ENCODE results near the gene XPNPEP3.
"Not testable (repeated sequence)": the region's sequence is repeated elsewhere in the genome, so short reads cannot be mapped to it uniquely, and the experiment has no call there.

XPNPEP3 gene

DNA sequence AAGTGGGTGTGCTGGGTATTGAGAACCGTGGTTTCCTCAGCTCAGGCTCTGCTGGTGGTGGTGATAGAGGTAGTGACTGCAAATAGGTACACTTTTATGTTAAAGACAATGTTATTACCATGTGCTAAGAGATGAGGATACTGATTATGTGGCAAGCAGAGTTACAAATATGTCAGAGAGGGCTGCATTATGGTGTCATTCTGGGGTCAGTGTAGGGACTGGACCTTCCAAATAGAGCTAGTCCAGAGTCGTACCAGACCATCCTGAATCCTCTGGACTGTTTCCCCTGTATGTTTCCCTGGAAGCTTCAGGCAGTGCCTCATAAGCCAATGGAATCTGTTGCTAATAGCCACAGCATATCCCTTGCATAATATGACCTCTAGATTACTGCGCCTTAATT is 5.1 kb downstream of the XPNPEP3 start, which contains the start of gene DNAJB7:
TSS of gene DNAJB7 (minus strand) at position 101 of the 400 bp plus-strand sequence. CDS start 119 bp downstream, outside the sequence.
- DNase-seq = no peak

DNA sequence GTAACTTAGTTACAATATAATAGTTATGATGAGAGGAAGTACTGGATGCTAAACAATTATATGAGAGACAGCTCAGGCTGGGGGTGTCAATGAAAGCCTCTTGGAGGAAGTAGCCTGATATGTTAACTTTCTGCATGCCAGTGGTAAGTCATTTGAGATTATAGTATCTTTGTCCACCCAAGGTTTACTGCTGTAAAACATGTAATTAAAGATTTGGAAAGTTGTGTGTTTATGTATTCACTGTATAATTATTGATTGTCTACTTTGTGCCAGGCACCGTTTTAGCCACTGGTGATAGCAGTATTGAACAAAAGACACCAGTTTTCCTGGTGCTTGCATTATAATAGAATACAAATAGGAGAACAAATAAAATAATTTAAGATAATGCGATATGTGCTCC is 5.6 kb downstream of the XPNPEP3 start:
- no peak for DNase-seq

DNA sequence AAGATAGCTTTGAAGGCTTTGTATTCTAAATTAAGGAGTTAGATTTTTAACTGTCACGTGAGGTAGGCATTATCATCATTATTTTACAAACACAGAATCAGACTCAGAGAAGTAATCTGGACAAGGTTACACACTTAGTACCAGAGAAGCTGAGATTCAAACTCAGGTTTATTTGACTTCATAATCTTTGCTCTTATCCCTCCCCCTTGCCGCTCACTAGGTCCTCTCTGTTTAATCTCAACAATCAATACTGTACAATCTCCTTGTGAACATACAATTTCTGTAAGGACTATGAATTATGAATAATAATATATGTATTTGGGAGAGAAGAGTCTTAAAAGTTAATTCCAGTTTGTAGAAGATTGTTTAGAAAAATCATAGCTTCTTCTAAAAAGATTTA is 10.2 kb downstream of the XPNPEP3 start:
- no peak for DNase-seq

DNA sequence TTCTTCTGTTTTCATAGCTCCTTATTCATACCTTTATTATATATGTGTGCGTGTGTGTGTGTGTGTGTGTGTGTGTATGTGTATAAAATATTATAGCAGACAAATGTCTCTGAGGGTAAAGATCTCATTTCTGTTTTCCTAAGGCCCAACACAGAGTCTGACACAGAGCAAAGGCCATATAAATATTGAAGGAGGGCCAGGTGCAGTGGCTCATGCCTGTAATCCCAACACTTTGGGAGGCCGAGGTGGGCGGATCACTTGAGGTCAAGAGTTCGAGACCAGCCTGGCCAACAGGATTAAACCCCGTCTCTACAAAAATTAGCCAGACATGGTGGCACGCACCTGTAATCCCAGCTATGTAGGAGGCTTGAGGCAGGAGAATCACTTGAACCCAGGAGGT is 11.4 kb downstream of the XPNPEP3 start:
- not testable (repeated sequence) for DNase-seq

DNA sequence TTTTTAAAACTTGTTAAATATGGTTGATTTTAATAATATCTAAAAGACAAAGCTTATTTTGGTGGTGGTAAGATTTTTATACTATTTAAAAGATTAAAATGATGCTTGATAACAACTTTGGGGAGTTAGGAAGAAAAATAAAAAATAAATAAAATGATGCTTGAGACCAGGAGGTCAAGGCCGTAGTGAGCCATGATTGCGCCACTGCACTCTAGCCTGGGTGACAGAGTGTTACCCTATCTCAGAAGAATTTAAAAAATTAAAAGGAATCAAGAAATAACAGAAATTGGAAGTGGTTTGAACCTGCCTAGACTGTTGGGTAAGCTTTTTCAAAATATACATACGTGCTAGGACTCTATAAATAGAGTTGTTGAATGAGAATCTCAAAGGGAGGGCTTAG is 17.1 kb downstream of the XPNPEP3 start:
- DNase-seq = no peak

DNA sequence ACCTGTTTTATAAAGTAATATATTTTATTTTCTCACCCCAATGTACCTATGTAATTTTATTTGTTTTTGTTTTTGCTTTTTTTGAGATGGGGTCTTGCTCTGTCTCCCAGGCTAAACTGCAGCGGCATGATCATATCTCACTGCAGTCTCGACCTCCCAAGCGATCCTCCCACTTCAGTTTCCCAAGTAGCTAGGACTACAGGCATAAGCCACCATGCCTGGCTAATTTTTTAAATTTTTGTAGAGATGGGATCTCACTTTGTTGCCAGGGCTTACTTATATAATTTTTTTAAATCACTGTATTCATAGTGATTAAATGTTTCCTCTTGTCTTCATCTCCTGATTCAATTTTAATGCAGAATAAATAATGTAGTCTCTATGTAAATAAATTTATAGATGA is 18.2 kb downstream of the XPNPEP3 start:
- DNase-seq = no peak

DNA sequence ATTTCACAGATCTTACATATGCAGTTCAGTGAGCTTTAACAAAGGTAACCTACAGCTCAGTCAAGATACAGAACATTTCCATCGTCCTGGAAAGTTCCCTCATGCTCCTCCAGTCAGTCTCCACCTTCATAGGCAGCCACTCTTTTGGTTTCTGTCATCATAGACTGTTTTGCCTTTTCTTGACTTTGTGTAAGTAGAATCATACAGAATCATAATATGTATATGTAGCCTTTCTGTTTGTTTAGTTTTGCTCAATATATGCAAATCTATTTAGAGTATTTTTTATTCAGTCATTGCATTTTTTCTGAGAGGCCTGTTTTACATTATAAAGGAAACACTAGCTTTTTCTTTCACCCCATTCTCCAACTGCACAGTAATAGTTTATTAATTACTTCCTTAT is 20.0 kb downstream of the XPNPEP3 start:
- DNase-seq = no peak

DNA sequence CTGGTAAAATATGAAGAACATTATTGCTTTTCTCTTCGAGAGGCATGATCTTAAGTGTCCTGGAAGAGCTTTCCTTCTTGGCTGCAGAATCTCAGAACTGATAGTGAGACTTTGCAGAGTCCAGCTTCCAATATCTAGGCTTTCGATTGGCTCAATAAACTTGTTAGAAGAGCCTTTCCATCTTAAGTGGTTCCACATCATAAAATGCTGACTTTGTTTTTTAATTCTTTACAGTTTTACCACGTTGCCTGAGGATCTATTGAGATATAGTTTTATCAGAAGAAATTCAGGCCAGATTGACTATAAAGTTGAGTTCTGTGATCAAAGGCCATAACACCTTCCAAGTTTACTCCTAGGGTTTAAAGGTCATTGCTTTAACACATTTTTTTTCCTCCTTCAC is 20.5 kb downstream of the XPNPEP3 start:
- no peak for DNase-seq

DNA sequence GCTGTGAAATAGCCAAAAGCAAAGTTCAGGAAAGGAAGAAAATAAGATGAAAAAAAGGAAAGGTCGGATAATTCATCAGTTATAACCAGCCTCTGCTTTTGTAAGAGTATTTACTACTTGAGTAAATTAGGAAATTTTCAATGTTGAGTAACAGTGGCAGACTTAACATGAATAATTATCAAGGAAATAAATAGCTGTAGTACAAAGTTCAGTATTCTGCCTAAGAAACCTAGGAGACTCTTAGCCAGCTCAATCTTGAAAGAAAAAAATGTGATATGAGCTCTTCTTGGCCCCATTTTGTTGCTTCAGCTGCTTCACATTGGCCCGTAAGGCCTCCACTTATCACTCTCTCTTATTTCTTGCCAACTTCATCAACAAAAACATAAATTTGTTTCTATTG is 22.0 kb downstream of the XPNPEP3 start:
- DNase-seq = no peak

DNA sequence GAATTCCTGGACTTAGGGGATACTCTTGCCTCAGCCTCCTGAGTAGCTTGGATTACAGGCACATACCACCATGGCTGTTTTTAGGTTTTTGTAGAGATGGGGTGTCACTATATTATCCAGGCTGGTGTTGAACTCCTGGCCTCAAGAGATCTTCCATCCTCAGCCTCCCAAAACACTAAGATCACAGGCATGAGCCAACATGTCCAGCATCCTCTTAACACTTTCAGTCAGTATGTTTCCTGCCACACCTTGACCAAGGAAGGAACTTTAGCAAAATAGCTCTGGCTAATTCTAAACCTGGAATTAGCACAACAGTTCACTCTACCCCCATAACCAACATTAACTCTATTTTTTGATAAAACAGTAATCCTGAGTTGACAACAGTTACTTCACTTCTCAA is 32.2 kb downstream of the XPNPEP3 start:
- no peak for DNase-seq

DNA sequence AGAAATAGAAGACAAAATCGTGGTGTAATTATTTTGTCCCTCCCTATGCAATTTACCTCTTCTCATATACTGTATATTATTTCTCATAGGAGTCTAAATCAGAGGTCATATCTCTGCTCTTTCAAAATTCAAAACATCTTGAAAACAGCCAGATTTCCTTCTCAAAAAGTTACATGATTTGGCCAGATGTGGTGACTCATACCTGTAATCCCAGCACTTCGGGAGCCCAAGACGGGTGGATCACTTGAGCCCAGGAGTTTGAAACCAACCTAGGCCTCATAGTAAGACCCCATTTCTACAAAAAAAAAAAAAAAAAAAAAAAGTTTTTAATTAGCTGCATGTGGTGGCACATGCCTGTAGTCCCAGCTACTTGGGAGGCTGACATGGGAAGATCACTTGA is 33.9 kb downstream of the XPNPEP3 start:
- no peak for DNase-seq

DNA sequence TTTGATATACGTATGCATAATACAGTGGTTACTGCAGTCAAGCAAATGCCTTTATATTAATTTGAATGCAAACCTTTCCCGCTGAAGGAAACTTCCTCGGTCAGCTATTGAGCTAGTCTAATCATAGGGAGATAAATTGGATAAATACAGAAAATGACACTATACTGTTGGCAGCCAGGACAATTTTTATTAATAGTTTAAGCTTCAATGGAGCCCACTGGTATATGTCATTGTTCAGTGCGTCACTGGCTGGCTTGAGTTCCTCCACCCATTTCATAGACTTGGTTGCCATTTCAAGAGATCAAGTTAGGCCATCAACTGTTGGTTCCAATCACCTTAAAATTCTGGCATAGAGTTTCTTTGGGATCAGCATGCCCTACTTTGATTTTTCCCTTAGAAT is 37.5 kb downstream of the XPNPEP3 start:
- DNase-seq = no peak

DNA sequence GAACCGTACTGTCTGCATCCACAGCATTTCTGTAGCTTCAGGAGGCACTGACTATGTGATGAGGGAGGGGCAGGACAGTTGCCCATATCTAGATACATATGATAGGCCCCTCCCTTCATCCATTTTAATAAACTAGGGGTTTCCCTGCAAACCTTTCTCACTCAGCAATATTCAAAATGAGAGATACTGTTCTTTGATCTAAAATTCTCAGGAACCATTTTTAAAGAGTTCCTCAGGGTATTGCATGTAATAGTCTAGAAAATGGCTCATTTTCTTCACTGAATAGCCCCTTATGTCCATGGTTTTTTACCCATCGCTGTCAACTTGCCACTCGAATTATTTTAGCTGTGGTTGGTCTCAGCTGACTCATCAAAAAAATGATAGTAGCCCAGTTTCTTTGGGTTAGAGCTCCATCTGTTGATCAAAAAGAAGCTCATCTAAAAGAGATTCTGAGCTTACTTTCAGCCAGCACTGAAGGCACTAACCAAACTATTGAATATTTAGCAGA is 42.0 kb downstream of the XPNPEP3 start:
- peak; percentile 65 for DNase-seq

DNA sequence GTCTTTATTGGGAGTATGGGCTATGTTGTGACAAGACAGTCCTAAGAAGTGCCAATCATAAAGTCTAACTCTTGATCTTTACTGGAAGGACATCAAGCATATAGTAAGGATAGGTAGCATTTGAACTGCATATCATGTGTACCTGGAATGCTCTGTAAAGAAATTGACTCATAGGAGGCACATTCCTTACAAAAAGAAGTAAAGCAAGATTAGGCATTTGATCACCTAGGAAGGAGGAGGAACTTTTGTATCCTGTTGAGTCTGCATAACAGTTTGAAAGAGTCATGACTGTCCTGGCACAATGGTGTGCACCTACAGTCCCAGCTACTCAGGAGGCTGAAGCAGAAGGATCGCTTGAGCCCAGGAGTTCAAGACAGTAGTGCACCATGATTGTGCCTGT is 47.2 kb downstream of the XPNPEP3 start:
- DNase-seq = no peak

DNA sequence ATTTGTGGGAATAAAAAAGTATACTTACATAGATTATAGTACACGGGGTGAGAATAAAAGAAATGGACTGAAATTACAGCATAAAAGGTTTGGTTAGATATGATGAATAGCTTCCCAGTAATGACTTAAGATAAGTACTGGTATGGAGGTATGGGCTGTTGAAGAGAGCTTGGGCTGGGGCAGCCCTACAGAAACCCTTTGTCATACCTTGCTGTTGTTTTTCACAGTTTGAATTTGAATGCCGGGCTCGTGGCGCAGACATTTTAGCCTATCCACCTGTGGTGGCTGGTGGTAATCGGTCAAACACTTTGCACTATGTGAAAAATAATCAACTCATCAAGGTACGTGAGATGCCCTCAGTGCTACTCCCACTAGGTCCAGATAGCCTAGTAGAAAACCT is 51.9 kb downstream of the XPNPEP3 start:
- no peak for DNase-seq

DNA sequence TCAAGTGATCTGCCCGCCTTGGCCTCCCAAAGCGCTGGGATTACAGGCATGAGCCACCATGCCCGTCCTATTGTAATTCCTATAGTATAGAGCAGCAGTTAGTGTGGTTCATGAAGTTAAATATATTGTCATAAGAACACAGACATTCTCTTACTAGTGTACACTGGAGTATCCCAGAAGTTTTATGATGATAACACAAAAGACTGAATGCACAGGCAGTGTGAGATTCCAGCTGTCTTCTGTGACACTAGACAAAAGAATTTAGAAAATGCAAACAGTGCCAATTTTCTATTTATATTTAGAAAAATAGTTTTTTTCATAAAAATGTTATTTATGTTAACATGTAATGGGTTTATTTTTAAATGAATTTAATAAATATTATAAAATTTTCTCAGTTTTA is 54.8 kb downstream of the XPNPEP3 start:
- DNase-seq = no peak

DNA sequence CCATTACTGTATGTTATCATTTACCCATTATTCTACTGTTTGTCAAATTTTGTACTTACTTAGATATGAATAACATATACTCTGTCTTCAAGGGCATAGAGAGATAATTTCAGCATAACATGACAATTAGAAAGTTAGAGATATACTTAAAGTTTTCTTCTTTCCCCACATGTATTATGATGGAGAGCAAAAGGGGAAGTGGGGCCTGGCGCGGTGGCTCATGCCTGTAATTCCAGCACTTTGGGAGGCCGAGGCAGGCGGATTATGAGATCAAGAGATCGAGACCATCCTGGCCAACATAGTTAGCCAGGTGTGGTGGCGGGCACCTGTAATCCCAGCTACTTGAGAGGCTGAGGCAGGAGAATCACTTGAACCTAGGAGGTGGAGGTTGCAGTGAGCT is 56.0 kb downstream of the XPNPEP3 start:
- DNase-seq = not testable (repeated sequence)

DNA sequence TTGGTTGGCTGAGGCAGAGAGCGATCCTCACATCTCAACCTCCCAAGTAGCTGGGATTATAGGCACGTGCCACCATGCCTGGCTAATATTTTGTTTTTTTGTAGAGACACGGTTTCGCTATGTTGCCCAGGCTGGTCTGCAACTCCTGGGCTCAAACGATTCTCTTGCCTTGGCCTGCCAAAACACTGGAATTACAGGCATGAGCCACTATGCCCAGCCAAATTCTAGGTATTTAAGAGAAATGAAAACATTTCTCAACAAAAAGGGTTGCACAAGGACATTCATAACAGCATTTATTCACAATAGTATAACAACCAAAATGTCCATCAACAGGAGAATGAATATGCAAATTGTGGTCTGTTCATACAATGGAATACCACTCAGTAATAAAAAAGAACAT is 62.5 kb downstream of the XPNPEP3 start:
- DNase-seq = no peak

DNA sequence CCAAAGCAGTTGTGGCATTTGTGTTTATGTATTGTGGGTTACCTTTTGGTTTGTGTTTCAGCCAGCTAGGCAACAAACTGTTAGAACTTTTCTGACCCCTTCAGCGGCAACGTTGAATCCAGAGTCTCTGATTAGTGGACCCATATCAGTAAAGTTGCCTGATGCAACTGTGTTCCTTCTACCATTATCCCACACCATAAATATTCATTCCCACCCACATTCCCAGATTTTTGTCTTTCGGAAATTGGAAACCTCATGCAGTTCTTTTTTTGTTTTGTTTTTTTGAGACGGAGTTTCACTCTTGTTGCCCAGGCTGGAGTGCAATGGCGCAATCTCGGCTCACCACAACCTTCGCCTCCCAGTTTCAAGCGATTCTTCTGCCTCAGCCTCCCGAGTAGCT is 63.6 kb downstream of the XPNPEP3 start:
- no peak for DNase-seq

DNA sequence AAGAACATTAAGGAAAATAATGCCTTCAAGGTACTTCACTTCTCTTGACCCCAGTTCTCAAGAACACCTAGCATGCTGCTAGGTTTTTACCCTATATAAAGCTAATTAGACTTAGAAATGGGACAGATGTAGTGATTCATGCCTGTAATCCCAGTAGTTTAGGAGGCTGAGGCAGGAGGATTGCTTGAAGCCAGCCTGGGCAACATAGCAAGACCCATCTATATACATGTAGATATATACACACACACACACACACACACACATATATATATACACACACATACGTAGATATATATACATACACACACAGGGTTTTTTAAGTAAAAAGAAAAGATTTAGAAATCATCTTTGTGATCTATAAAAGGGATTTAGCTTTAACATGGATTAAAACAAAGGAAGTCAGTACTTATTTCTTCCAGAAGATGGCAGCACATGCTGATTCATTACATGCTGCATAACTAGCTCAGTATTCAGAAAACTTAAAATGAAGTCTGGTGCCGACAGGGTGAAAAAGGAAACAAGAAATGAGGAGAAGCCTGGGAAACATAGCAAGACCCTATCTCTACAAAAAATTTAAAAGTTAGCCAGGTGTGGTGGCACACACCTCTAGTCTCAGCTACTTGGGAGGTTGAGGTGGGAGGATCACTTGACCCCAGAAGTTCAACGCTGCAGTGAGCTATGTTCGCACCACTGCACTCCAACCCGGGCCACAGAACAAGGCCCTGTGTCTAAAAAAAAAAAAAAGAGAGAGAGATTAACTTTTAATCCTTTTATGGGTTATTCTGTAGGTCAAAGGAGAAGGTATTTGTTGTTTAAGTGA is 65.7 kb downstream of the XPNPEP3 start:
- DNase-seq = peak; percentile 70

DNA sequence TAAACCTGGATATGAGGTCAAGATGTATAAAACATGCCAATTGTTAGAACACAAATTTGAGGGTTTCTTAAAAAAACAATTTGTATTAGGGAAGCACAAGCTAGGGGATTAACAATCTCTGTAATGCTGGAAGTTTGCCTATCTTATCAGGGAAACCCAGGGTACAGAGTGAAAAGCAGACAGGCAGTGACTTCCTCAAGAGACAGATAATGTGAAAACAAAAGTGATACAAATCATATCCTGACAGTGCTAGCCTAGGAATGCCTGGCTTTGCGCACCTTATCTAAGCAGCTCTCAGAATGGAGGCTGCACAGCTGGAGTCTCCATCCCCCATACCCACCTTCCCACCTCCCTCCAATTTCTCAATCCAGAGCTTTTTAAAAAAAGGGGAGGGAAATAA is 71.7 kb downstream of the XPNPEP3 start:
- DNase-seq = no peak

DNA sequence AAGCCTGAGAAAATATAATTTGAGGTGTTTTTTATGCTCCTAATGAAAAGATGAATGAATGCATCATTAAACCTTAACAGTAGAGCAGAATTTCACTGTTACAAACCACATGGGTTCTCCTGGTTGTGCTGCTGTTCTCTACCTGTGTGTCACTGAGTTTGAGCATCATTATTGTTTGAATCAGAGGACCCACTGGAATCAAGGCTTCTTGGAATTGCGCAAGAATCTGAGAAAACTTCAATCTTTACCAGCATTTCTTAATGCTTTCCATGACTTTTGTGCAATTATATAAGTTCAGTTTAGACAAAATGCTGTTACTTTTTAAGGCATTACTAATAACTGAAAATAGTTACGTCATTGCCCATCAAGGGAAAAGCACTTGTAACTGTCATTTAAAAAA is 75.4 kb downstream of the XPNPEP3 start:
- DNase-seq = no peak

DNA sequence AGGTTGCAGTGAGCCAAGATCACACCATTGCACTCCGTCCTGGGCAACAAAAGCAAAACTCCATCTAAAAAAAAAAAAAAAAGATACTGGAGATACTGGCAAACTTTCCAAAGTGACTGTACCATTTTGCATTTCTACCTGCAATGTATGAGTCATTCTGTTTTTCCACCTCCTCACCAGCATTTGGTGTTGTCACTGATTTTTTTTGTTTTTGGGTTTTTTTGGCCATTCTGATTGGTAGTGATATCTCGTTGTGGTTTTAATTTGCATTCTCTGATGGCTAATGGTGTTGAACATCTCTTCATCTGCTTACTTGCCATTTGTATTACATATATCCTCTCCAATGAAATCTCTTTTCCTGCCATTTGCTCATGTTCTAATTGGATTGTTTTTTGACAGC is 82.3 kb downstream of the XPNPEP3 start:
- no peak for DNase-seq

DNA sequence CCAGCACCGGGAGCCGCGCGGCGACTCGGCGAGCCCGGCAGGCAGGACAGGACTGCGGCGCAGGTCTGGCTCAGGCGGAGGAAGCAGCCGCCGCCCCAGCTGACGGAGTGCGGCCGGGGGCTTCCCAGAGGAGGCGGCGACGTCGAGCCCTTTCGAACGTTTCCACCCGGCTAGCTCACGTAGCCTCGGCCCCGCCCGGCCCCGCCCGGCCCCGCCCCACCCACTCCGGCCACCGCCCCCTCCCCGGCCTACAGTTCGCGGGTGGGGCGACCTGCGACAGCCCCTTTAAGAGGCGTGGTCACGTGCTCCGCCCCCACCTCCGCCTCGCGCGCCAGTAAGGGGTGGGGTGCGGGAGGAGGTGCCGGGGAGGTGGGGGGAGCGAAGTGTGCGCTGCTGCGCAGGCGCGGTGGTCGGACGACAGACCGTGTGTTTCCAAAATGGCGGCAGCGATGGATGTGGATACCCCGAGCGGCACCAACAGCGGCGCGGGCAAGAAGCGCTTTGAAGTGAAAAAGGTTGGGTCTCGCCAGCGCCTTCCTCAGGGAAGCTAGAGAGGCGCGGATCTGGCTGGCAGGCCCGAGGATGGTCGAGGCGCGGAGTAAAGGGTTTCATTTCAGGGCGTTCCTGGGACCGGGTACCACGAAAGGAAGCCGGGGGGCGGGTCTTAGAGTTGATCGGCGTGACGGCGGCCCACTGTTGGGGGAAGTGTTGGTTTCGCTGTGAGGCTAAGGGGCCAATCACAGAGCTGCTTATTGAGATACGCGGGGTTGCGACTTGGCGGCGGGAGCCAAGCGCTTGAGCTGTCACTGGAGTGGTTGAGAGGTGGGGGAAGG is 94.2 kb downstream of the XPNPEP3 start, which contains the start of gene RBX1:
TSS of gene RBX1 (plus strand) at position 417 of the 833 bp plus-strand sequence. CDS start at position 438, 21 bp downstream.
- peak; percentile 96 for DNase-seq

All from DMS53 (cell line).